Measurements from ENCODE around the gene MARCHF4. TPM values are rescaled to one million over a fixed set of nuclear protein-coding genes. Genes with fewer than 3 reads are reported as not detected.
A peak's percentile ranks its signal among the peaks of the same experiment; 100 is the strongest.

MARCHF4 gene
- total RNA-seq, 2 donors from 2014 or later: not detected

- Mint-ChIP-seq H3K4me3 (no peak overlapping the region), H3K4me1 (ENCODE audit: low read depth in 2 of 2) (no peaks in the 10 kb centered on the region), H3K27me3 (peaks cover 5 to 7% of the 10 kb centered on the region in 2 donors), H3K9me3 (no peaks in the 10 kb centered on the region), H3K27ac (no peak overlapping the region), H3K36me3 (no peaks in the 10 kb centered on the region)
- DNase-seq (ENCODE audit: low spot score) (no peak), ATAC-seq (no peak)
Measured at GRCh38 chr2:216379977-216380376, 7.7 kb upstream of the MARCHF4 start.

DNA sequence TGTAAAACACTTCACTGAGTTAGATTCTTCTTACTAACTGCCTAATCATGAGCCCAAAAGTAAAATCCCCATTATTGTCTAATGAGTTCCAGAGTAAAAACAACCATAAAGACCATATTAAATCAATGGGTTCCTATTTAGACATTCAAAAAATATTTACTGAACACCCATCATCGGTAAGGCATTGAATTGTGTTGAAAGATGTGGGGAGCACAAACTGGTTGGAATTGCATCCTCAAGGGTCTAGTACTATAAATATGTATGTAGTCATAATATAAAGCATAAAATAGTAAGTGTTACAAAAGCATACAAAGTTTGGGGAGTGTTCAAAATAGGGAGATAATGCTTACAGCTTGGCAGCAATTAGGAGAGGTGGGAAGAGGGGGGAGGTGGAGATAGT lies 3.0 kb upstream of the MARCHF4 start:
- H3K27me3 Mint-ChIP-seq: peaks cover 32 to 42% of the 10 kb centered on the region in 2 donors
- no peak overlapping the region for H3K27ac Mint-ChIP-seq
- H3K9me3 Mint-ChIP-seq: no peaks in the 10 kb centered on the region
- DNase-seq (ENCODE audit: low spot score) (no peak), ATAC-seq (no peak)
- H3K4me1 Mint-ChIP-seq (ENCODE audit: low read depth in 2 of 2): peaks cover 12 to 16% of the 10 kb centered on the region in 2 donors
- no peaks in the 10 kb centered on the region for H3K36me3 Mint-ChIP-seq
- no peak overlapping the region for H3K4me3 Mint-ChIP-seq

DNA sequence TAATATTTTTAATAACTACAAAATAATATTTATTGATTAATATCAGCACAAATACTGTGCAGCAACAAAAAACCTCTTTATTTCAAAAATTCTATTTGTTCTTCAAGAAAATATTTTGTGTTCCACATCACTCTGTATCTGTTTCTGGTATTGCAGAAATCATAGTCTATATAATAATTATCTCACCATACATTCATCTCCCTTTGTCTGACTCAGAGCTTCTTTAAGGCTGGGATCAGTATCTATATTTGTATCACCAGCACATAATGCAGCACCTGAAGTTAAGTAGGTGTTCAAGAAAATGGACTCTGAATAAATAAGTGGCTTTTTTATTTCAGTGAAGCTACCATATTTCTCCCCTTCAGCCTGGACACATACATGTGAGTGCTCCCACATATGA lies 1.6 kb upstream of the MARCHF4 start:
- ATAC-seq (no peak), DNase-seq (ENCODE audit: low spot score) (no peak)
- H3K4me3 Mint-ChIP-seq: no peak overlapping the region
- peaks cover 39 to 46% of the 10 kb centered on the region in 2 donors for H3K27me3 Mint-ChIP-seq
- H3K9me3 Mint-ChIP-seq: no peaks in the 10 kb centered on the region
- H3K4me1 Mint-ChIP-seq (ENCODE audit: low read depth in 2 of 2): peaks cover 12 to 16% of the 10 kb centered on the region in 2 donors
- no peak overlapping the region for H3K27ac Mint-ChIP-seq
- peaks cover 4% of the 10 kb centered on the region for H3K36me3 Mint-ChIP-seq

GRCh38 chr2:216372761-216373291 lies 543 bp upstream of the MARCHF4 start:
- H3K4me3 Mint-ChIP-seq: no peak overlapping the region
- peaks cover 42 to 48% of the 10 kb centered on the region in 2 donors for H3K27me3 Mint-ChIP-seq
- H3K36me3 Mint-ChIP-seq: peaks cover 4% of the 10 kb centered on the region
- DNase-seq (ENCODE audit: low spot score) (no peak), ATAC-seq (no peak)
- no peak overlapping the region for H3K27ac Mint-ChIP-seq
- H3K4me1 Mint-ChIP-seq (ENCODE audit: low read depth in 2 of 2): peaks cover 12 to 16% of the 10 kb centered on the region in 2 donors
- H3K9me3 Mint-ChIP-seq: no peaks in the 10 kb centered on the region

DNA sequence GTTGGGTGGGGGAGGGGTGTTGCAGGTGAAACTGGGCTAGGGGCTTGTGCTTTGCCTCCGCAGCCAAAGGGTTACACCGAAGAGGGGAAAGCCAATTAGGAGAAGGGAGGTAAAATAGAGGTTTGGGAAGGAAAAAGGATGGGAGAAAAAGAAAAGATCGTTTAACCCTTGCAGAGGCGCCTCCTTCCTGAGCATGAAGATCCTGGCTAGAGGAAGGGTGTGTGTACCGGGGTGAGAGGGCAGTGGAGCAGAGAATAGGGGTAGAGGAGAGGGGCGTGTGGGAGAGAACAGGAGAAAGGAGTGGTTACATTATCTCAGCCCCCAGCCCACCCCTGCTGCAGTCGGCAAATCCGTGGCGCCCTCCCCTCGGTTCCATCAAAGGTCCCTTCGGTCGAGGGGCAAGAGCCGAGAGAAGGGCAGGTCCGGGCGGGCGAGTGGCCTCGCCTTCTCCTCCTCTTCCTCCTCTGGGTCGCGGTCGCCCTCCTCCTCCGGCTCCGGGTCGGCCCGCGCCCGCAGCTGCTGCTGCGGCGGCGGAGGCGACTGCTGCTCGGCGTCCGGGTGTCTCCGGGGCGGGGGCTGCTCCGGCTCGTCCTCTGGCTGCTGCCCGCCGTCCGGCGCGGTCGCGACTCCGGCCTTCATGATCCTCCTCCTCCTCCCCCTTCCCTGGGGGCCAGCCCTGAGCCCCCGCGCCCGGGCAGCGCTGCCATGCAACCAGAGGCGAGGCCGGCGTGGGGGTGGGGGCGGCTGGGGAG lies 1.1 kb downstream of the MARCHF4 start:
- peaks cover 4% of the 10 kb centered on the region for H3K36me3 Mint-ChIP-seq
- DNase-seq (ENCODE audit: low spot score) (no peak), ATAC-seq (no peak)
- H3K9me3 Mint-ChIP-seq: no peaks in the 10 kb centered on the region
- peaks cover 51 to 53% of the 10 kb centered on the region in 2 donors for H3K27me3 Mint-ChIP-seq
- no peak overlapping the region for H3K27ac Mint-ChIP-seq
- peaks cover 12 to 16% of the 10 kb centered on the region in 2 donors for H3K4me1 Mint-ChIP-seq (ENCODE audit: low read depth in 2 of 2)
- H3K4me3 Mint-ChIP-seq: peak overlapping the region; percentile 63

DNA sequence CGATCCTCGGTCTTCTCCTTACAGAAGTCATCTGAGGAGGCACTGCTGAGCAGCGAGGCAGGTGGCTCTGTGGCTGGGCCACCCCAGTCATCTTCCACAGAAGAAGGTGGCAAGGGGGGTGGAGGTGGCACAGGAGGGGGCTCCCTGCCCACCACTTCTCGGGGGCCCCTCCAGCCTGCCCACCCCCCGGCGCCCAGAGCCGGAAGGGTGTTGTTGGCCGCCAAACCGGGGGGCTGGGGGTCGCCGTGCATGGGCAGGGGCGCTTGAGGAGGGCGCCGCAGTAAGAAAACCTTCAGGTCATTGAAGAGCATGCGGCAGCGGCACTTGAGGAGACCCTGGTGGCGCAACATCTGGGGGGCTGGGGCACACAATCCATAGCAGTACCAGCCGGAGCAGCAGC lies 2.5 kb downstream of the MARCHF4 start:
- Mint-ChIP-seq H3K9me3 (no peaks in the 10 kb centered on the region), H3K27ac (no peak overlapping the region), H3K4me1 (ENCODE audit: low read depth in 2 of 2) (peaks cover 12 to 16% of the 10 kb centered on the region in 2 donors), H3K36me3 (peaks cover 4% of the 10 kb centered on the region), H3K4me3 (no peak overlapping the region), H3K27me3 (peaks cover 49 to 53% of the 10 kb centered on the region in 2 donors)
- ATAC-seq (no peak), DNase-seq (ENCODE audit: low spot score) (no peak)

GRCh38 chr2:216366777-216367471 lies 5.4 kb downstream of the MARCHF4 start:
- Mint-ChIP-seq H3K36me3 (peaks cover 4% of the 10 kb centered on the region), H3K9me3 (no peaks in the 10 kb centered on the region), H3K27ac (no peak overlapping the region), H3K4me3 (no peak overlapping the region), H3K4me1 (ENCODE audit: low read depth in 2 of 2) (peaks cover 5 to 6% of the 10 kb centered on the region in 2 donors), H3K27me3 (peaks cover 27 to 29% of the 10 kb centered on the region in 2 donors)
- no peak for DNase-seq (ENCODE audit: low spot score)
- ATAC-seq: no peak

DNA sequence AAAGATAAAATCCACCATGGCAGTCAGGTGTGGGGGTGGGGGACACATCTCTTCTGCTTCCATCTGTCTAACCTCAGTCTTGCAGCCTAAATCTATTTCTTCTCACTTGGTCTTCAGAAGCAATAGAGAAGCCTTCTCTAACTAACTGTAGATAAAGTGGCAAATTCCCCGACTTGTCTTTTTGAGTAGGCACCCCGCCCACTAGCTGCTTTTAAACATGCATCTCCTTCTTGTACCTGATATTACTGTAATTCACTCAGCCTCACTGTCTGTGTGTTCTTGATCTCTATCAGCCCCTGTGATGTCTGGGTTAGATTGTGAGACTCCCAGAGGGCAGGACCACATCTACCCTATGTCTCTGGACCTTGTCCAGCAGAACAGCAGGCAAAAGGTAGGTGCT lies 6.8 kb downstream of the MARCHF4 start:
- ATAC-seq: no peak

DNA sequence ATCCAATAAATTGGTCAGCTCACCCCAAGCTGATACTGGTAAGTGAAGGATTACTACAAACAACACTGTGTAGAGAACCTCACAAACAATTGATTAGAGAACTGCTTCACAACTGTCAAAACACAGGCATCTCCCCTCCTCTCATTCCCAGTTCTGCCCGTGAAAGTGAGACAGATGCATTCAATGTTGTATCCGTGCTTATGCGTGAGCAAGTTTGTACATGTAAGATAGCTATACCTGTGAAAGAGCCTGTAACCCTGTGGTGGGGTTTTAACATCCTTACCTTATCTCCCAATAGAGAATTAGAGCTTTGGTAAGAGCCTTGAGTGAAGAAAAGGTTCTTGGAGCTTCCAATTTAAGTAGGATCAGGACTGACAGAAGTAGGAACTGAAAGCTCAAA lies 9.1 kb downstream of the MARCHF4 start:
- H3K4me3 Mint-ChIP-seq: no peak overlapping the region
- H3K4me1 Mint-ChIP-seq (ENCODE audit: low read depth in 2 of 2): peaks cover 6 to 16% of the 10 kb centered on the region in 2 donors
- H3K27ac Mint-ChIP-seq: no peak overlapping the region
- H3K9me3 Mint-ChIP-seq: no peaks in the 10 kb centered on the region
- DNase-seq (ENCODE audit: low spot score) (no peak), ATAC-seq (no peak)
- peaks cover 5 to 12% of the 10 kb centered on the region in 2 donors for H3K27me3 Mint-ChIP-seq
- H3K36me3 Mint-ChIP-seq: no peaks in the 10 kb centered on the region

More for the DNA sequence above, 6.8 kb downstream of the MARCHF4 start:
- H3K36me3 Mint-ChIP-seq: peaks cover 4% of the 10 kb centered on the region
- no peak for DNase-seq (ENCODE audit: low spot score)
- H3K4me1 Mint-ChIP-seq (ENCODE audit: low read depth in 2 of 2): peaks cover 6 to 10% of the 10 kb centered on the region in 2 donors
- H3K9me3 Mint-ChIP-seq: no peaks in the 10 kb centered on the region
- peaks cover 20 to 23% of the 10 kb centered on the region in 2 donors for H3K27me3 Mint-ChIP-seq
- H3K27ac Mint-ChIP-seq: no peak overlapping the region
- H3K4me3 Mint-ChIP-seq: no peak overlapping the region

DNA sequence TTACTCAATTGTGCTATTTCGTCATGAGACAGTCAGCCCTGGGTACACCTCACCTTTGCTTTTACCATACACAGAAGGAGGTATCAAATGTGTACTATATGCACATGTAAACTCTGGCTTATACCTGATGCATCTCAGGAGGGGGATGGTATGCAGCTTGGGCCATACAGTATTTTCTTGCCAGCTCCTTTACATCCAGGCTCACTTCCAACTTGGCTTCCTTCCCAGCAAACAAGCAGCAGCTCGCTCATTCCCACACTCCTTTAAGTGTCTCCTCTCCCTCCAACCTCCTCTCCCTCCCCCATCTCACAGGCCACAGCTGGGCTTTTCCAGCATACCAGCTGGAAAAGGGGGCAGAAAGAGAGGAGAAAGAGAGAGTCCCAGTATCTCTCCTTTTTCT lies 9.6 kb downstream of the MARCHF4 start:
- Mint-ChIP-seq H3K9me3 (no peaks in the 10 kb centered on the region), H3K27ac (no peak overlapping the region), H3K4me3 (no peak overlapping the region), H3K27me3 (peaks cover 5 to 12% of the 10 kb centered on the region in 2 donors), H3K4me1 (ENCODE audit: low read depth in 2 of 2) (peaks cover 6 to 16% of the 10 kb centered on the region in 2 donors), H3K36me3 (no peaks in the 10 kb centered on the region)
- no peak for ATAC-seq
- no peak for DNase-seq (ENCODE audit: low spot score)

DNA sequence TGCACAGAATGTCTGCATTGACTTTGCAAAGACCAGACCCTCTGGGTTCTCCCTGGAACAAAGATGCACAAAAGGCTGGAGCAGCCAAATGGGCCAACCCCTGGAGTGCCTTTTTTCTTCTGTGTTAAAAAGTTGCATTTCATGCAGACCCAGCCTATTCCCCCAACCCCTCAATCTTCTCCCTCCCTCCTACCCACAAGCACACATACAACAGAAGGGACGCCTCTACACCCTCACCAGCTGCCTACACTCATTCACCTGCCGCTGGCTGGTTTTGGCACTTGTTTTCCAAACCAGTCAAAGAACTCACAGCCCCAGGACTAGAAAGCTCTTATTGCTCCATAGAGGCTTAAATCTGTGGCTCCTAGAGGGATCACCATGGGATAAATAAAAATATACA lies 16.6 kb downstream of the MARCHF4 start:
- ATAC-seq (no peak), DNase-seq (ENCODE audit: low spot score) (no peak)
- no peaks in the 10 kb centered on the region for H3K9me3 Mint-ChIP-seq
- peaks cover 35 to 49% of the 10 kb centered on the region in 2 donors for H3K4me1 Mint-ChIP-seq (ENCODE audit: low read depth in 2 of 2)
- no peaks in the 10 kb centered on the region for H3K27me3 Mint-ChIP-seq
- no peak overlapping the region for H3K27ac Mint-ChIP-seq
- no peak overlapping the region for H3K4me3 Mint-ChIP-seq
- no peaks in the 10 kb centered on the region for H3K36me3 Mint-ChIP-seq

DNA sequence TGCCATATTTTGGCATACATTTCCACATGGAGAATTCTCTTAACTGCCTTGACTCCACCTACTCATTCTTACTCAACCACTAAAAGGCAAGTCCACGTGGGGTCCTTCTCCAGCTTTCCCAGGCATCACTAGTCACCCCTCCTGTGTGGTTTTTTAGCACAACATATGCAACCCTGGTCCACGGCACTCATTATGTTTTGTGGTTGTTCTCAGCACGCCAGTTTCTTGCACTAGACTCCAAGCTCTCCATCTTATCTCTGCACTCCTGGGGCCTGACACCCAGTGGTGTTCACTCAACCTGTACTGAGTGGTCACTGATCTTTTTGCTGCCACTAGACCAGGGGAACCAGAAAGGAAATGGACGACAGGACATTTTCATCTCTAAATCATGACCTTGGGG lies 18.0 kb downstream of the MARCHF4 start:
- Mint-ChIP-seq H3K9me3 (no peaks in the 10 kb centered on the region), H3K4me3 (peak overlapping the region; percentile 49), H3K27me3 (no peaks in the 10 kb centered on the region)

DNA sequence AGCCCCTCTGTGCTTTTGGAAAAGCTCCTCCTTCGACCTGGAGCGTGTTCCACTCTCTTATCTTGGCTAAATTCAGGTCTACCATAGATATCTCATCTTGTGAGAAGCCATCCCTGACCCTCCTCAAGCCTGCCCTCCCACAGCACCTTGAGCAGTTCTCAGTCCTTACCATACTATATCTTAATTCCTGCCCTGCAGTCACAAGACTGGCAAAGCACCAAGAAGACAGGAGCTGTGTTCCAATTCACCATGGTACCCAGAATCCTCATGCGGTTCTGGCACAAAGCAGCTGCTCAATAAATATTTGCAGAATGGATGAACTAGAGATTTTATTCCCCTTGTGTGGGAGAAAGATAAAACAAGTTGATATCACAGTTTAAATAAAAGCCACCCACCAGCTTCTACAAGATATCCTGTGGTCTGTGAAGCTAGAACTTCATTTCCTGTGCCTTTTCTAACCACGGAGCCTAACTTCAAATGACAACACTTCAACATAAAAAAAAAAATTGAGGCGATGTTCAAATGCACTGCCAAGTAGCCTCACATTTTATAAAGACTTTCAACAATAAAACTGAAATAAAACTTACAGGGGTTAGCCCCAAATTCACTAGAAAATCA lies 19.5 kb downstream of the MARCHF4 start:
- H3K4me1 Mint-ChIP-seq (ENCODE audit: low read depth in 2 of 2): peaks cover 58 to 61% of the 10 kb centered on the region in 2 donors
- no peaks in the 10 kb centered on the region for H3K27me3 Mint-ChIP-seq
- H3K4me3 Mint-ChIP-seq: peak overlapping the region; percentile 73
- H3K9me3 Mint-ChIP-seq: no peaks in the 10 kb centered on the region
- peak overlapping the region; percentile 80 to 87 for H3K27ac Mint-ChIP-seq
- DNase-seq (ENCODE audit: low spot score): no peak
- peak; percentile 44 to 56 for ATAC-seq
- H3K36me3 Mint-ChIP-seq: no peaks in the 10 kb centered on the region

More for the DNA sequence above, 18.0 kb downstream of the MARCHF4 start:
- Mint-ChIP-seq H3K4me1 (ENCODE audit: low read depth in 2 of 2) (peaks cover 49 to 54% of the 10 kb centered on the region in 2 donors), H3K36me3 (no peaks in the 10 kb centered on the region), H3K27ac (peak overlapping the region; percentile 46 to 87)
- ATAC-seq (no peak), DNase-seq (ENCODE audit: low spot score) (no peak)
